ENCODE data around the gene AGPAT4.

AGPAT4 gene

DNA sequence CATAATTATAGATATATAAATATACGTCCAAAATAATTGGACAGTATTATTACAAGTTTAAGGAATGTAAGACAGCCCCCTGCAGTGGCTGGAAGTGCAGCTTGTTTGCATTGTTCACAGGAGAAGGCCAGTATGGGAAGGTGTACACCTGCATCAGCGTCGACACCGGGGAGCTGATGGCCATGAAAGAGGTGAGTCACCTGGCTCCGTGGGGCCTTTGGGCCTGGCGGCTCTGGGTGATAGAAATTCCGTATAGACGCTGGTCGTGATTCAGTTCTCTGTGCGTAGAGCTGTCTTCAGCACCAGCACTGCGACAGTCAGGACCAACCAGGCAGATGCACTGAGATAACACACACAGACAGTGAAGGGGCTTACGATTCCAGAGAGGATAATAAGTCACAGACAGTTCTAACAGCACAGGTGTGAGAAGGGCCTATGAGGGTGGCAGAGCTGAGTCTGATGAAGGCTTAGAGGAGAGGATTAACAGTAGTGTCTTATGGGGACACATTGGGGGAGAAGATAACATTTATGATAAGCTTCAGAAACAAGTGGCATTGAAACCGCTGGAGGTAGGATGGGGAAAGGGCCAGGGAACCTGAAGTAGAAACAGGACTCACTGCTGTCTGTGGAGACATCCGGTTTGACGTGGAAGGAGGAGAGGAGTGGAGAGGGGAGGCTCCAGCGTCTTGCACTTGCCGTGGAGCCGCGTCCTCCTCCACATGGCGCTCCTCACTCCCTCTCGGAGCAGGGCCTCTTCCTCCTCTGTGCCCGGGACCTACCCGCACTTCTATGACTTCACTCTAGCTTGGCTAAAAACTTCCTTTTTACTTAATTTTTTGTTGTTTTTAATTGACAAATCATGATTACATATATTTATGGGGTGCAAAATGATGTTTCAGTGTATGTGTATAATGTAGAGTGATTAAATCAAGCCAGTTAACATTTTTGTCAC lies 165.8 kb downstream of the AGPAT4 start:
- DNase-seq, result no peak

DNA sequence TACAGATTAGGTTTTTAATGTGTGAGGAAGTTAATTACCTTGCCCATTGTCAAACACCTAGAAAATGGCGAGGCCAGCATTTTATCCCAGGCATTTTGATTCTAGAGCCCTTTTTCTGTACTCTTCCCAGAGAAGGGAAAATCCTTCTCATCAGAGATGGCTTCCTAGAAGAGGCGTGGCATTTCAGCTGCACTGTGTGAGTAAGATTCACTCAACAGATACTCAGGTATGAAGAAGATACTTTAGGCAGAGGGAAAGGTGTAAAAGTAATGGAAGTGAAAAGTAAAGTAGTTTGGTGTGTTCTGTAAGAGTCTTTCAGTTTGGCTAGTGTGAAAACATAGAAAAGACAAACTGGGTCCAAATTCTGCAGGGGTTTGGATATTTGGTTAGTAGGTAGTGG lies 168.5 kb downstream of the AGPAT4 start:
- DNase-seq, result no peak

DNA sequence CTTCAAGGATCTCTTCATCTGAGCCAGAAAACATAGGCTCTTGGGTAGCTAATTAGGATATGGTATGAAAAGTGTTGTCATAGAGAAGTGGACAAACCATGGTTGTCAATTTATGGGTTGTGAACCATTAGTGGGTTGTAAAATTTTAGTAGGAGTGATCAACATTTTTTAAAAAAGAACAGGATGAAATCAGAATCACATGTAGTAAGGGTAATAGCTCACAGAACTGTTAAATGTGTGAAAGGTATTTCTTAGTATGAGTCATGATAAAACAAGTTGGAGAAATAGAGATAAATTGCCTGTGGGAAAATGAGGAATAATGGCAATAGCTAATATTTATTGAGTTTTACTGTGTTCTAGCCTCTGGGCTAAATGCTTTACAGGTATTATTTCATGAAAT lies 168.9 kb downstream of the AGPAT4 start:
- no peak for DNase-seq

DNA sequence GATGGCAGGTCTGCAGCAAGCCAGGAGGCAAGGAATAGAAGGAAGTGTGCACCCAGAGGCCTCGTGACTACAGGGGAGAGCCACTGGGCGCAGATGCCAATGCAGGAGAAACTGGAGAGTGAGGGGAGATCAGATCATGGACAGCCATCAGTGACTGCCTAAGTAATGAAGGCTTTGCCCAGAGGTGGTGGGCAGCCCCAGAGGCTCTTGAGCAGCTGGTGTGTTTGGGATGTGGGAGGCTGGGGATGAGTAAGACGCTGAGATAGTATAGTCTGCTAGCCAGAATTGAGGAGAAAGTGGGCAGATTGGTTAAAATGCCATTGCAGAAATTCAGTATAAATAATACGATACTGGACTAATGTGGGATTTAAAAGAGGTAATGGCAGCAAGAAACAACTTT lies 170.4 kb downstream of the AGPAT4 start:
- no peak for DNase-seq

DNA sequence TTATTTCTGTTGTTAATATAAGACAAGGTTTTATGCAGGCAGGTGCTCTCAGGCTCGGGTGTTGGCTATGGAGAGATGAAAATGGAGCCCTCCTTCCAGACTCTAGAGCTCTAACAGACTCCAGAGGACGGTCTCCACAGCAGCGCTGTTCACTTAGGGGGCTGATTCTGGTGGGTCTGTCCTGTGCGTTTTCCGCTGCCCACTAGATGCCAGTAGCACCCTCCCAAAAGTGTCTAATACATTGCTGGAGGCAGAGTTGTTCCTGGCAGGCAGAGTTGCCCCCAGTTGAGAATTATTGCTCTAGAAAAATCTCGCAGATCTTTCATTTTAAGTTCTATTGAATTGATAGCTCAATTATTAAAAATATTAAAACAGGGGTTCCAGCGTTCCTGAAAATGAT lies 172.3 kb downstream of the AGPAT4 start:
- no peak for DNase-seq

DNA sequence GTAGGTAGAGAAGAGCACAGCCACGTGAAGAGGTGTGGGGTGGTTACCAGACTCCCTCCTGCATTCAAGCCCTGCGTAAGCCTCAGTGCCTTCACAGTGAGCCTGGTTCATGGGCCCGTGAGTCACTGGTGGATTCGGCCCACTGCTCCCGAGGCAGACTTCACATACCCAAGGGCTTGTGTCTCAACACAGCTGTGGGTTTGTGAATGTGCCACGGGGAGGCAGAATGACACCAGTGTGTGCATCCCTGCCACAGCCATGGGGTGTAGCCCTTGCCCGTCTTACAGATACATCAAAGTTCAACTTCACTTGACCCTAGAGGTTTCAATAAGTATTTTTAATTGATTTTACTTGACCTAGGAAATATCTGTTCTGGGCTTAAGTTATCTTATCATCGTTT lies 173.8 kb downstream of the AGPAT4 start:
- no peak for DNase-seq

DNA sequence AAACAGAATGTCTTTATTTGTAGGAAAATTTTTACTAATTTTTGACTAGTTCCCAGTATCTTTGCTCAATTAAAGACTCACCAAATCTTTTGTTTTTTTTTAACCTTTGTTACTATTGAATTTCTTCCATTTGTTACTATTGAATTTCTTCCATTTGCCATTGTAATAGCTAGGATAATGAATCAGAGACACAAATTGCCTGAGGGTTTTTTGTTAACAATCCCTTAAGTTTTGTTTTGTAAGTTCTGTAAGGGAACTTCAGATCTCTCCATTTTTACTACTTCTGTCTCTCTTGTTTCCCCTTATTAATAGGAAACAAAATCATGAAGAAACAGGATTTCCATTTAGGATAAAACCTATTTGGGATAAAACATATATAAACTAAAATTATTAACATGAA lies 177.9 kb downstream of the AGPAT4 start:
- DNase-seq, result no peak

DNA sequence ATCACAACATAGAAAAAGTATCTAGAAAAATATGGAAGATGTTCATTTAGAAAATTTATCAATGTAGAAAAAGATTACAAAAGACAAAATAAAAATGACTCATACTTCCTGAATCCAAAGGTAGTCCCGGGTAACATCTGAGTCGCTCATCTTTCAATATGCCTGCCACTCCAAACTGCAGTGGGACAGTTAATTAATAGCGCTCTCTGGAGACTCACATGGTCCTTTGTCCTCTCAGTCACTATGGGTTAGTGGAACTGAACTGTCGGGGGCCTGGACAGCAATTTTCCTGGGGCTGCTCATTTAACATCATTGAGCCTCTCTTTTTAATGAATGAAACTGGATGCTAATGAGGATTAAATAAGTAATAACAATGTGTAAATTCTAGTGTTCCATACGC lies 178.9 kb downstream of the AGPAT4 start:
- no peak for DNase-seq

DNA sequence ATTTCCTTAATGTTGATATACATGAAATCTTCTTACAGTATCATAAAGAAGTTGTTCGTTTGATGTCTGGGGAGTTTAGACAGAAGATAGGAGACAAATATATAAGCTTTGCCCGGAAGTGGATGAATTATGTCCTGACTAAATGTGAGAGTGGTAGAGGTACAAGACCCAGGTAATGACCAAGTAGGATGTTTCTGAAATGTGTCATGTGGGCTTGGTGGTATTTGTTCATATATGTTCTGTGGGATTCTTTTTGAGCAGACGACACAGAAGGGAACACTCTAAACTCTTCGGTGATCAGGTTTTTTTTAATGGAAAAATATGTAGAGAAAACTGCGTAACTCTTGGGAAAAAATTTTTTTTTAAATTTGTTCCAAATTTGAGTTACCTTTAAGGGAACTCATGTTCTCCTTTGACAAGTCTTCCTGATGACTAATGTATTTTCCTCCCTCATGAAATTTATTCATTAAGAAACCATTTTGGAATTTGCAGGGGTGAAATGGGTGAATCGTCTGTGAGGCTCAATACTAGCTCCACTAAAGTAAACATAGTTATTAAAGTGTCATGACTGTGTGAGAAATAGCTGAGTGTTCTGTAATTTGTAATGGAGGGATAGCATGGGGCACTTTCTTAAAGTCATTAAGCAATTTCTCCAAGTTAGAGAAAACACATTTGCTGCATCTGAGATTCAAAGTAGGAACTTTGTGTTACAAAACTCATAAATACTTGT lies 181.7 kb downstream of the AGPAT4 start:
- DNase-seq, result no peak

DNA sequence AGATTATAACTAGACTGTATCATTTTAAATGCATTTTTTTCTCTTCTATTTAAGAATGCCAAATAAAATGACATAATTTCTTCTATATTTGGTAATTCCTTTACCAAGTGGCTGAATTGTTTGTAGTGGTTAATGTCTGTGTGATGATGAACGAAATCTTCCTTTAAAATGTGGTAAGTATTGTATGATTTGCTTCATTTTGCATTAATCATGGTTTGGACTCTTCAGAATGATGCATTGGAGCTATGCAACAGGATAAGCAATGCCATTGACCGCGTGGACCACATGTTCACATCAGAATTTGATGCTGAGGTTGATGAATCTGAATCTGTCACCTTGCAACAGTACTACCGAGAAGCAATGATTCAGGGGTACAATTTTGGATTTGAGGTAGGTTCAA lies 182.7 kb downstream of the AGPAT4 start:
- DNase-seq, result no peak

DNA sequence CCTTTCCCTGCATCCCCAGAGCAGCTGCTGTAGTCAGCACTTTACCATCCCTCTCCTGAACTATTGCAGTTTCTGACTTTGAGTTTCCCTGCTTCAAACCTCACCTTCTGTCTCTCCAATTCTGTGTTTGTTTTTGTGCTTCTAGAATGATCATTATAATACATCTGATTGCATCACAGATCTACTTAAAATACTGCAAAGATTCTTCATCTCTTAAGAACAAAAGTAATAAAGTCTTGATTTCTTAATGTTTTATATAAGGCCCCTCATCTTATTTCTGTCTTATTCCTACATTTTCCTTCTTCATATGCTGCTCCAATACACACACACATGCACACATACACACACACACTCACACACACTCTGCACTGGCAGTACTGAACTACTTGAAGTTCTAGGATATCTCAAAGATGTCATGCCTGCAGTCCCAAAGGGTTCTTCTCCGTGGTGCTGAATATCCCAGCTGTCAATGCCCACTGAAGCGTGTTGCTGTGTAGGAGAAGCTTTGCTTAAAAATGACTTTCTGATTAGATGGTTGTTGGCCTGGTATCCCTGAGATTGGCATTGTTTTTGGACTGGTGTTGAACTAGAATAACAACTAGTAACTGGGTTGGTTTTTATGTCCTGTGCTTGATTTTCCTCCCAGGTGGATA lies 185.1 kb downstream of the AGPAT4 start:
- DNase-seq, result no peak

DNA sequence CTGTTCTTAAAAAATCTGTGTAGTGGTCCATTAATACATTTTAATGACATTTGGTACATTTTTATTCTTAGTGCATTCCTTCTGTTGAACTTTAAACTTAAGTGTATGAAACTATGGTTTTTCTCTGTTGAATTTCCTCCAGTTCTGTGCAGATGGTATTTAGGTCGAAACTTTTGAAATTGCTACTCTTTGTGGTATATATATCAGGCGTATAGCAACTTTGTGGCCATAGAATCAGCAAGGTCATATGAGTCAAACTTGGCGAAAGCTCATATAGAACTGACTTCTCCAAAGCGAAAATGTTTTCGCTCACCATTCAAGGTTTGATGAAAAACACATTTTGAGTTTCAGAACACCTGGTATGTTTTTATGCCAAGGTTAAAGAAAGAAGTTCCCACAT lies 188.6 kb downstream of the AGPAT4 start:
- DNase-seq, result no peak

DNA sequence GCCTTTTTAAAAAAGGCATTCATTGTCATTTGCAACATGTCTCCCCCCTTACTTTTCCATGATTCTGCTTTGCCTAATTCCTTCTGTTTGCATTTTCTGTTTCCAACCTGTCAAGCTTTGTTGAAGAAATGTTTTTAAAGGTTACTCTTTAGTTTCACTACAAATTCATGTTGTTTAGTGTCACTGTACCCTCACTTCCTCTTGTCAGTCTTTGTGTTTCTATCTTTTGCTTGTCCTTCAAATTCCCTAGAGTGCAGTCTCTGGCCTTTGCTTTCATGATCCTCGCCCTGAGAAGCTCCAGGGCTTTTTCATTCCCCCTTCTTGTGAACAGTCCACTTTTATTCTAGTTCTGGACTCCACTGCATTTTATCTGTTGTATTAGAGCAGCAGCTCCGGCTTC lies 191.6 kb downstream of the AGPAT4 start:
- DNase-seq, result no peak

DNA sequence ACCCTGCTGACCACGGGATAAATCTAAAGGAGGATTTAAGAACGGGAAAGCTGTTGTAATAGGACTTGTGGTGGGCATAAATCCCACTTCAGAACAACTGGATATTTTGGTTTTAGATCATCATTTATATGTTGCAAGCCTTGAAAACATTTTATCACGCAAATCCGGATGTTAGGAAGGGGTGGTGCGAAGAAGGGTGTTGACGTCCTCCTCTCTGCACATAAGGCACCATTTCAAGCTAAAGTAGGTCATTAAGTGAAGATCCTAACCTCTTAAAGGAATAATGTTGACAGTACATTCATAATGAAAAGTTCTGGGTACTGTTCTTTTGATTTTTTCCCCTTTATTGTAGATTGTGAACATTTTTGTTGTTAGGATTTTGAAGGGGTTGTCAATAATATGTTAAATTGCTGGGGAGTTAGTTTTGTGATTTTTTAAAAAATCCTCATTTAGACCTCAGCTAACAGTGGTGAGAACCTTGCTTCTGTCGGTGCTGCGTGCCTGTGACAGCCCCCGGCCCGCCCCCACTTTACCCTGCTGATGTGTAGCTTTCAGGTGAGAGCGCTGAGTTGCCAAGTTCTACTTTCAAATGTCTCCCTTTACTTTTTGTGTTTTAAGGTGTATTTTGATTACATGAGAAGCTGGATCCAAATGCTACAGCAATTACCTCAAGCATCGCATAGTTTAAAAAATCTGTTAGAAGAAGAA lies 193.4 kb downstream of the AGPAT4 start:
- peak; percentile 13 for DNase-seq
